COLO829 (cell line): ENCODE results near the gene METTL26.

Experiments
- DNase-seq: peaks from one replicate; pipeline ENCODE4 v3.0.0; 2012; ENCODE audit warnings: low spot score

METTL26 gene

DNA sequence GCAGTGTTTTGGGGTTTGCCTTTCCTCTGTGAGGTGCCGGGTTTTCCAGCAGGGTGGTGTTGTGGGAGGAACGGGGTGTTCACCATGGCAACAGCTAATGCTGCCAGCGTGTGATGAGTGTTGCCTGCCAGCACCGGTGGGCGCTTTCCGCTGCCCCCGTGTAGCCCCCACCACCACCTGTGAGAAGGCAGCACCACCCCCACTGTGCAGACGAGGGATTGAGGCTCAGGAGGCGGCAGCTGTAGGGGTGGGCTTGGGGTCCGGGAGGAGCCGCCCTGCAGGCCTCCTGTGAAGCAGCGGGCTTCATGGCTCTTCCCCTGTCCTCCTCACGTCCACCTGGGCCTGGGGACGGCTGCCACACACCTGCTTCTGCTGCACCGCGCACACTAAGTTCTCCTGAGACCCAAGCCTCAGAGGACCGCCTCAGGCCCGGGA is 41.0 kb downstream of the METTL26 start:
- no peak for DNase-seq

GRCh38 chr16:593807-594206 is 42.3 kb downstream of the METTL26 start:
- DNase-seq: no peak

- DNase-seq: no peak
Measured at GRCh38 chr16:593406-593805, 42.7 kb downstream of the METTL26 start.

DNA sequence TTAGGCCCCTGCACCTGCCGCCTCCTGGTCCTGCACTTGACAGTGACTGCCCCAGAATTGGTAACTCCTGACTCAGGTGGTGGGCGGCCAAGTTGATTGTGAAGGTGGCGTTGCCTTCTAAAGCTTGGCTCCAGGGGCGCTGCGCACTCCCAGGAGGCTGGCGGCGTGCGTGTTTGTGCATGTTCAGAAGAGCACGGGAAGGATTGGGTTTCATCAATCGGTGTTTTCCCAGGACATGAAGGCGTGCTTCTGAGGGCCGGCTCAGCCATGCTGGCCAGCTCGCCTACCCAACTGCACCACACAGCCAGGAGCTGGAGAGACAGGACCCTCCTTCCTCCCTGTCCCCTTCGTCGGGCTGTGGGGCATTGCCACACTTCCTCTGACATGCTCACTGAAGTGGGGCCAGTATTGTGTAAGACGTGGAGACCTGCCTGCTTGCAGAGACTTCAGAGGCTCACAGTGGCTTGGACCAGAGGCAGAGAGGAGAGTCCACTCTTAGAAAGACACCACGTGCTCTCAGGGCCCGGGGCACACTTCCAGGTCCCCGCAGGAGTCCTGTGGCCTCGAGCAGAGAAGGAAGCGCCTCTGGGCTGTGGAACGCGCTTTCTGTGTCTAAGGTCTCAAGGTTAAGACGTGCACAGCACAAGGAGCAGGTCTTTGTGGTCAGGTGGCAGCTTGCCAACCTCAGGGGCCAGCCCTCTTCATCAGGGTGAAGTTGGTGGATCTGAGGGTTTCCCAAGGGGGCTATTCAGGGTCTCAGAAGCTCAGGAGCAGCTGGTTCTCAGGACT is 43.4 kb downstream of the METTL26 start:
- no peak for DNase-seq

GRCh38 chr16:591892-592517 is 44.1 kb downstream of the METTL26 start:
- DNase-seq: no peak

DNA sequence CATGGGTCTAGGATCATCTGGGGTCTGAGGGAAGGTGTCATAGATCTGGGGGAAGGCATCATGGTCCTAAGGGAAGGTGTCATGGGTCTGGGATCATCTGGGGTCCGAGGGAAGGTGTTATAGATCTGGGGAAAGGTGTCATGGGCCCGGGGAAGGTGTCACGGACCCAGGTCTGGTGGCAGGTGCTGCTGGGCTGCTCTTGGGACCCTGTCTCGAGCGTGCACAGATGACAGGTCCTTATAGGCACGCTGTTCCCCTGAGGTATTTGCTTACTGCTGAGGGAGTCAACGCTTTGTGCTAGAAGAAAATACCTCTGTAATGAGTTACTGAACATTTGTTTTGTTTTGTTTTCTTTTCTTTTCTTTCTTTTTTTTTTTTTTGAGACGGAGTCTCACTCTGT is 44.9 kb downstream of the METTL26 start:
- no peak for DNase-seq

- DNase-seq: no peak
Measured at GRCh38 chr16:590815-591200, 45.3 kb downstream of the METTL26 start.

- no peak for DNase-seq
Measured at GRCh38 chr16:590188-590814, 45.8 kb downstream of the METTL26 start.

DNA sequence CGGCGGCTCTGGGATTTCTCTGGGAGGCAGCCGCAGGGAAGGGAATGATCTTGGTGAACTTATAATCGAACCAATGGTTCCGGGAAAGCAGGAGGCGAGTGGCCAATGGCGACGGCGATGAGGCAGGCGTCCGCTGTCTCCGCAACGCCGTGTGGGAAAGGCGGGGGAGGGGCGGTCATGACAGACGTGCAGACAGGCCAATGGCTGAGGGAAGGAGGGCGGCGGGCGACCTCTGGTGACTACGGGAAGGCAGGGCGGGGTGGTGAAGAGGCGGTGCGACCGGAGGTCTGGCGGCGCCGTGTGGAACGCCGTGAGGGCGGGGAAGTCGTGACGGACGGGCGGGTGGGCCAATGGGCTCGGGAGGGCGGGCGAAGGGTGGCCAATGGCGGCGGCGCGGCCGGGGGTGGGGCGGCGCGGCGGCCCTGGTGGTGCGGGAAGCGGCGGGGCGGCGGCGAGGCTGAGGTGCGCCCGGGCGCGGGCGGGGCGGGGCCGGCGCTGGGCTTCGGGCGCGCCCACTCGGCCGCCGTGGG is 46.4 kb downstream of the METTL26 start, which contains the start of gene RAB40C:
Gene RAB40C, plus strand, starts transcription at position 409 of the 530 bp plus-strand sequence. CDS start 226 bp downstream, outside the sequence.
- DNase-seq: peak; percentile 93

DNA sequence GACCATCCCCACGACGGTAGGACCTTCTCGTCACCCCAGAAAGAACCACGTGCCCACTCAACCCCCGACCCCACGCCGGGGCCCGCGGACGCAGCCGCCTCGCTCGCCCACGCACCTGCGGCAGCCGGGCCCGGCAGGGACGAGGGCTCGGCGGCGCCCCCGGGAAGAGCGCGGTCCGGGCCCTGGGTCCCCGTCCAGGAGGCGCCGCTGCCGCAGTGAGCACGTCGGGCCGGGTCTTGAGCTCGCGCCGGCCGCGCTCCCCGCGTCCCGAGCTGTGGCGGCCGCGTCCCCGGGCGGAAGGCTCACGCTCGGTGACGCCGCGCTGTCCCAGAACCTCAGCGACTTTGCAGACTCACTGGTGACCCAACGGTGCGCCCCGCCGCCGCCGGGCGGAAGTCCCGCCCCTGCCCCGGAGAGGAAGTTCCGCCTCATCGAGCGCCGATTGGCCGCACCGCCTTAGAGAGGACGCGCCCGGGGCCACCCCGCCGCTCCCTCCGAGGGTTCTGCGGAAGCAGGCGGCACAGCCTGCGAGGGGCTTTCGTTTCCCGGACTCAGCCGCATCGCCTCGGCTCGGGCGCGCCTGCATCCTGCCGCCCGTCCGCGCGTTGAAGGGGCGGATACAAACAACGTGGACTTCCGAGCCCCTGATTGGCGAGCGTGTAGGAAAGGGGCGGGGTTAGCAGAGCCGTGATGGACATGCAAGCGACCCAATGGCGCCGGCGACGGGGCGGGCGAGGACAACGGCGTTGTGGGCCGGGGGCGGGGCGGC is 47.0 kb downstream of the METTL26 start:
- peak; percentile 86 for DNase-seq

DNA sequence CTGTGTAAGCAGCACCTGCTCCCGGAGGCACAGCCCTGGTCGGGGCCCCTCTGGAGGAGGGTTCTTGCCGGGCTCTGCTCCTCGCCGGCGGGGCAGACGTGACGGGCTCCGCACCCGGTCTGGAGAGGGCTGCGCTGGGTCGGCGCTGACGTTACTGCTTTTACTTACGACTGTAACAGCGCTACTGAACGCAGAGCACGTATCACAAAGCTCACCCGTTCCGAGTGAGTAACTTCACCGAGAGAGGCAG is 47.5 kb downstream of the METTL26 start:
- DNase-seq: no peak

DNA sequence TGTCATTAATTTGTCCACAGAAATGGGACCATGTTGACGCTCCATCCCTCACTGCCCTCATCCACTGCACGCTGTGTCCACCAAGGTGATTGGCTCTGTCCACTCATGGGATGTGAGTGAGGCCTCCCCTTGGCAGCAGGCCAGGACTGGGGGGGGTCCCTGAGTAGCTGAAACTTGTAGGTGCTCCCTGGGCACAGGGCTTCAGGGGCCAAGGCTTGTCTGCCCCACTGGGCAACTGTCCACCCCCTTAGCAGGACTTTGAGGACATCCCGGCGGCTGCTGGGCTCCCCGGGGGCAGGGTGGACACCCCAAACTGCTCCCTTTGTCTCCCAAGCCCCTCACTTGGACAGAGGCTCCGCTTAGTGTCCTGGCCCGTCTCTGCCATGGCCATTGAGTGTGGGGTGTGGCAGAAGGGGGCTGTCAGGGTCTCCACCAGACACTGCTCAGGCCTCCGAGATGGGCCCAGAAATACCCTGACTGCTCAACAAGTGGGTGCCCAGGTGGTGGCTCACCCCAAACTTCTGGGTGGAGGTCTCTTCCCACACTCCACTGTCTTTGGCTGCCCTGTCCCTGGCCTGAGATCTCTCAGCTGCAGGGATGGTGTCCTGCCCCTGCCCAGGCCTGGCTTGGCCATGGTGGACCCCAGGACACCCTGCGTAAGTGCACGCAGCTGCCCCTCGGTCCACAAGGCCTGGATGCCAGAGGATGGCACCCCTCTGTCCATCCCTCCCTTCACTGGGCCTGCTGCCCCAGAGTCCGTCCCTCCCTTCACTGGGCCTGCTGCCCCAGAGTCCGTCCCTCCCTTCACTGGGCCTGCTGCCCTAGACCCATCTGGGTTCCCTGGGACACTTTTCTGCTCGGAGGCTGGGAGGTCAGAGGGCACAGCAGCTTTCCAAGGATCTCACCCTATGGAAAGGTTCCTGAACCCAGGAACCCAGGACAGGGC is 49.2 kb downstream of the METTL26 start:
- DNase-seq: no peak

DNA sequence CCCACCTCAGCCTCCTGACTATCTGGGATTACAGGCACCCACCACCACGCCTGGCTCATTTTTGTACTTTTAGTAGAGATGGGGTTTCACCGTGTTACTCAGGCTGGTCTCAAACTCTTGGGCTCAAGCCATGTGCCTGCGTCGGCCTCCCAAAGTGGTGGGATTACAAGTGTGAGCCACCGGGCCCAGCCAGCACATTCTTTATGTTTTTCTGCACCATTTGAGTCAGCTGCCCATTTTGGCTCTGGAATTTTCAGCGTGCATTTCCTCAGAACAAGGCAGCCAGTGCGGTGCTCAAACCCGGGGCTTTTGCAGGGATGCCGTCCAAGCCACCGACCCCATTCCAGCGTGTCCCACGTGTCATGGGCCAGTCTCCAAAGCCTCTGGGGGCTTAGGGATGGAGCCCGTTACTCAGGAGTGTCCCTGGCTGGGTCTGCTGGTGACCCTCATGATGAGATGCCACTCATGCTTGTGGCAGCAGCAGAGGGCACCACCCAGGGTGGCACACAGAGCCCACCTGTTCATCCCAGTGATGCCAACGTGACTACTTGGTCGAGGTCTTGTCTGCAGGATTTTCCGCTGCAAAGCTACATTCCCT is 50.0 kb downstream of the METTL26 start:
- DNase-seq: no peak

- DNase-seq: no peak
Measured at GRCh38 chr16:585351-585750, 50.8 kb downstream of the METTL26 start.
